ENCODE data around the gene DPP6.

DNA sequence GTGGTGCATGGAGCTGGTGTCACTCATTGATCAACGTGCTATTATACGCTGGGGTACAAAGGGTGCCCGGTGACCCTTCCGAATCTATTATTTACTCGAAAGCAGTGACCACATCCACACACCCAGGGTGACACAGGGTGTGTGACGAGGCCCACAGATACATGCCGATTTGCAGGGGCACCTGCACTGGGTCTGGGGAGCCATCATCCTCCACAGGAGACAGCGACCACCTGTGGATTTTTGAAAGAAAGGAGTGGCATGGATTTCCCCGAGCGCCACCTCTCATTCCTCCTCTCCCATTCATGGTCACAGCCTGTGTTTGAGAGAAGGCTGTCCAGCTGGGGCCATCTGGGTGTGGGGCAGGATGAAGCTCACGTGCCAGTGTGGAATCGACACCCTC is 701.0 kb downstream of the DPP6 start:
- TF ChIP-seq, protein P1, sequence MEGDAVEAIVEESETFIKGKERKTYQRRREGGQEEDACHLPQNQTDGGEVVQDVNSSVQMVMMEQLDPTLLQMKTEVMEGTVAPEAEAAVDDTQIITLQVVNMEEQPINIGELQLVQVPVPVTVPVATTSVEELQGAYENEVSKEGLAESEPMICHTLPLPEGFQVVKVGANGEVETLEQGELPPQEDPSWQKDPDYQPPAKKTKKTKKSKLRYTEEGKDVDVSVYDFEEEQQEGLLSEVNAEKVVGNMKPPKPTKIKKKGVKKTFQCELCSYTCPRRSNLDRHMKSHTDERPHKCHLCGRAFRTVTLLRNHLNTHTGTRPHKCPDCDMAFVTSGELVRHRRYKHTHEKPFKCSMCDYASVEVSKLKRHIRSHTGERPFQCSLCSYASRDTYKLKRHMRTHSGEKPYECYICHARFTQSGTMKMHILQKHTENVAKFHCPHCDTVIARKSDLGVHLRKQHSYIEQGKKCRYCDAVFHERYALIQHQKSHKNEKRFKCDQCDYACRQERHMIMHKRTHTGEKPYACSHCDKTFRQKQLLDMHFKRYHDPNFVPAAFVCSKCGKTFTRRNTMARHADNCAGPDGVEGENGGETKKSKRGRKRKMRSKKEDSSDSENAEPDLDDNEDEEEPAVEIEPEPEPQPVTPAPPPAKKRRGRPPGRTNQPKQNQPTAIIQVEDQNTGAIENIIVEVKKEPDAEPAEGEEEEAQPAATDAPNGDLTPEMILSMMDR (conservative IDR thresholded peaks at IDR 0.05; ENCODE audit: low read length), result no peak
- TF ChIP-seq EZH2phosphoT487 (IDR thresholded peaks at IDR 0.05; ENCODE audit: borderline replicate concordance, low read depth, low read length), result no peak
